A549 (cell line): ENCODE results near the gene ANXA10. TPM values are rescaled to one million over a fixed set of nuclear protein-coding genes. Genes with fewer than 3 reads are reported as not detected.
A peak's percentile ranks its signal among the peaks of the same experiment; 100 is the strongest.

Experiments
- ATAC-seq, 2 experiments: fragments of 200-7000 bp in 1 of 2; fragments of >200 bp in 1 of 2; cut with Nextera tagmentation in 1 of 2; cut with Tn5 transposase in 1 of 2; 3 replicates each; pipeline versions ENCODE4 v1.8.0 to v1.9.1; 2018 to 2020; ENCODE audit warnings: mild to moderate bottlenecking in 1 of 2, moderate library complexity in 1 of 2
- CTCF ChIA-PET: fragments of 300-600 bp; sonication (Branson Sonifier 250); formaldehyde crosslinking; extraction: SDS; loops from one replicate; lab custom pipeline; 2021; ENCODE audit warnings: antibody characterized with exemption, inconsistent platforms; lab: Yijun Ruan, JAX
- POLR2A ChIA-PET: fragments of 350-600 bp; formaldehyde crosslinking; extraction: SDS; loops from one replicate; lab custom pipeline; 2021; ENCODE audit warnings: antibody characterized with exemption, inconsistent platforms; lab: Yijun Ruan, JAX
- DNase-seq, 2 experiments: peaks; one replicate each; pipeline versions ENCODE4 v3.0.0 to v3.0.0-alpha.2; 2011 to 2016; ENCODE audit warnings: low read depth in 1 of 2, low spot score in 1 of 2
- FAIRE-seq: peaks from 2 replicates; lab custom pipeline; 2011; peaks lifted over from hg19 to GRCh38; lab: Jason Lieb, UNC
- H3K27ac ChIP-seq, 2 experiments: fragments of >200 bp; sonication (Bioruptor Twin); formaldehyde crosslinking; 3 replicates each; pipeline ENCODE4 v1.5.1; 2016 to 2017
- H3K4me1 ChIP-seq: fragments of >200 bp; sonication (Bioruptor Twin); formaldehyde crosslinking; 3 replicates; pipeline ENCODE4 v1.6.1; 2016
- H3K4me2 ChIP-seq: fragments of >200 bp; sonication (Bioruptor Twin); formaldehyde crosslinking; 3 replicates; pipeline ENCODE4 v1.6.1; 2016
- H3K4me3 ChIP-seq: fragments of >200 bp; sonication (Bioruptor Twin); formaldehyde crosslinking; 3 replicates; pipeline ENCODE4 v1.5.1; 2016
- H3K9me3 ChIP-seq: fragments of >200 bp; sonication (Bioruptor Twin); formaldehyde crosslinking; 3 replicates; pipeline ENCODE4 v1.6.1; 2016
- CBX8 ChIP-seq: fragments of 200-600 bp; sonication (generic); IDR thresholded peaks from 2 replicates; pipeline ENCODE4 v1.6.1; 2016
- EP300 ChIP-seq, 2 experiments: fragments of >200 bp; sonication (Bioruptor Twin); formaldehyde crosslinking; IDR thresholded peaks; 2 replicates in 1 of 2; 3 replicates in 1 of 2; pipeline ENCODE4 v1.6.1; 2016 to 2017
- ESRRA ChIP-seq: fragments of 150-350 bp; IDR thresholded peaks from 2 replicates; pipeline ENCODE4 v1.6.1; 2014; ENCODE audit warnings: mild to moderate bottlenecking, low read length, borderline replicate concordance
- FOSL2 ChIP-seq, 2 experiments: fragments of 450-650 bp in 1 of 2; fragments of >200 bp in 1 of 2; sonication (Bioruptor Twin) in 1 of 2; formaldehyde crosslinking; IDR thresholded peaks; 2 replicates each; pipeline versions ENCODE4 v1.5.0 to v1.6.1; 2016 to 2020; ENCODE audit warnings: mild to moderate bottlenecking in 1 of 2, moderate library complexity in 1 of 2
- JUNB ChIP-seq: fragments of >200 bp; sonication (Bioruptor Twin); formaldehyde crosslinking; IDR thresholded peaks from 2 replicates; pipeline ENCODE4 v1.6.1; 2016
- KDM5A ChIP-seq: fragments of 200-600 bp; sonication (generic); IDR thresholded peaks from 2 replicates; pipeline ENCODE4 v1.6.1; 2016; ENCODE audit warnings: antibody characterized with exemption, mild to moderate bottlenecking
- POLR2A ChIP-seq: IDR thresholded peaks from 2 replicates; pipeline ENCODE4 v1.6.1; 2012; ENCODE audit warnings: mild to moderate bottlenecking, low read length
- POLR2AphosphoS2 ChIP-seq: conservative IDR thresholded peaks from 2 replicates; pipeline ENCODE4 v1.6.1; 2012; ENCODE audit warnings: low read length, improper control_type of control experiment, inconsistent platforms
- RAD21 ChIP-seq, 2 experiments: fragments of >200 bp in 1 of 2; sonication (Bioruptor Twin) in 1 of 2; formaldehyde crosslinking in 1 of 2; IDR thresholded peaks in 1 of 2; conservative IDR thresholded peaks in 1 of 2; 2 replicates in 1 of 2; 3 replicates in 1 of 2; pipeline ENCODE4 v1.6.1; 2012 to 2018; ENCODE audit warnings: inconsistent platforms in 1 of 2
- RCOR1 ChIP-seq: fragments of 150-350 bp; IDR thresholded peaks from 2 replicates; pipeline ENCODE4 v1.6.1; 2014; ENCODE audit warnings: antibody characterized with exemption, low read length, low read depth
- SMC3 ChIP-seq: fragments of >200 bp; sonication (Bioruptor Twin); formaldehyde crosslinking; IDR thresholded peaks from 3 replicates; pipeline ENCODE4 v1.6.1; 2018; ENCODE audit warnings: inconsistent platforms
- TP53 ChIP-seq: fragments of 250-450 bp; sonication (Bioruptor Pico); IDR thresholded peaks from 2 replicates; pipeline ENCODE4 v1.5.0; 2021; ENCODE audit warnings: mild to moderate bottlenecking, moderate library complexity
- ZSCAN20 ChIP-seq: fragments of 250-450 bp; sonication (Bioruptor Pico); IDR thresholded peaks from 2 replicates; pipeline ENCODE4 v1.8.0; 2022; ENCODE audit warnings: mild to moderate bottlenecking, moderate library complexity
- WGBS: methylation state at CpG from one replicate; pipeline ENCODE4 v1.1.6; 2017; ENCODE audit errors: missing lambda C conversion rate; 5-methylcytosine and 5-hydroxymethylcytosine counted together
- polyA plus RNA-seq, 4 experiments: library from polyadenylated mRNA; depleted of rRNA in 3 of 4; stranded (reverse); fragments of >200 nt; fragmentation: RNase III in 1 of 4; extraction: RNeasy Plus Mini Kit Qiagen cat#74134 plus additional on column Dnase treatment in 1 of 4; gene quantifications; 2 replicates in 3 of 4; 3 replicates in 1 of 4; pipeline ENCODE4 v1.2.3, GENCODE V29; 2011 to 2017
- TF ChIP-seq, protein P1 (sequence below): IDR thresholded peaks from 2 replicates; pipeline ENCODE4 v1.6.1; 2012
- TF ChIP-seq, protein P2 (sequence below): fragments of 250-450 bp; sonication (Bioruptor Pico); IDR thresholded peaks from 2 replicates; pipeline ENCODE4 v1.5.0; 2020; ENCODE audit warnings: low read depth, mild to moderate bottlenecking, moderate library complexity
- TF ChIP-seq, protein P3 (sequence below): IDR thresholded peaks from 2 replicates; pipeline ENCODE4 v1.6.1; 2012; ENCODE audit warnings: low read depth, borderline replicate concordance
- TF ChIP-seq, protein P4 (sequence below): fragments of 250-450 bp; sonication (Bioruptor Pico); IDR thresholded peaks from 2 replicates; pipeline ENCODE4 v1.5.0; 2021; ENCODE audit warnings: mild to moderate bottlenecking, moderate library complexity, borderline replicate concordance

ANXA10 gene
- polyA plus RNA-seq, 2 of the 4 experiments (the other 2 are of a cell fraction): 1.7 to 4.0 TPM

DNA sequence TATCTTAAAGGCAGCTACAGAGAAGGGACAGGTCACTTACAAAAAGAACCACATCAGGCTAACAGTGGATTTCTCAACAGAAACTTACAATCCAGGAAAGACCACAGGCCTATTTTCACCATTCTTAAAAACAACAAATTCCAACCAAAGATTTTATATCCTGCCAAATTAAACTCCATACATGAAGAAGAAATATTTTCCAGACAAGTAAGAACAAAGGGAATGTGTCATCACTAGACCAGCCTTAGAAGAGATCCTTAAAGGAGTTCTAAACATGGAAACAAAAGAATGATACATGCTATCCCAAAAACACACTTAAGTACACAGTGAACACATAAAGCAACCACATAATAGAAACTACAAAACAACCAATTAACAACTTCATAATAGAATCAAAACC is 105.6 kb downstream of the ANXA10 start (continued):
- TF ChIP-seq, protein P1, sequence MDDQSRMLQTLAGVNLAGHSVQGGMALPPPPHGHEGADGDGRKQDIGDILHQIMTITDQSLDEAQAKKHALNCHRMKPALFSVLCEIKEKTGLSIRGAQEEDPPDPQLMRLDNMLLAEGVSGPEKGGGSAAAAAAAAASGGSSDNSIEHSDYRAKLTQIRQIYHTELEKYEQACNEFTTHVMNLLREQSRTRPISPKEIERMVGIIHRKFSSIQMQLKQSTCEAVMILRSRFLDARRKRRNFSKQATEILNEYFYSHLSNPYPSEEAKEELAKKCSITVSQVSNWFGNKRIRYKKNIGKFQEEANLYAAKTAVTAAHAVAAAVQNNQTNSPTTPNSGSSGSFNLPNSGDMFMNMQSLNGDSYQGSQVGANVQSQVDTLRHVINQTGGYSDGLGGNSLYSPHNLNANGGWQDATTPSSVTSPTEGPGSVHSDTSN: no peak
- TF ChIP-seq POLR2A: no peak
- TF ChIP-seq, protein P2, sequence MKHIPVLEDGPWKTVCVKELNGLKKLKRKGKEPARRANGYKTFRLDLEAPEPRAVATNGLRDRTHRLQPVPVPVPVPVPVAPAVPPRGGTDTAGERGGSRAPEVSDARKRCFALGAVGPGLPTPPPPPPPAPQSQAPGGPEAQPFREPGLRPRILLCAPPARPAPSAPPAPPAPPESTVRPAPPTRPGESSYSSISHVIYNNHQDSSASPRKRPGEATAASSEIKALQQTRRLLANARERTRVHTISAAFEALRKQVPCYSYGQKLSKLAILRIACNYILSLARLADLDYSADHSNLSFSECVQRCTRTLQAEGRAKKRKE (CRISPR knock-in tag): no peak
- TF ChIP-seq CBX8: no peak
- TF ChIP-seq ESRRA: no peak
- TF ChIP-seq RAD21 (conservative IDR thresholded peaks at IDR 0.05 in 1 of 2, IDR thresholded peaks at IDR 0.05 in 1 of 2): no peak
- no peak for TF ChIP-seq TP53 (CRISPR knock-in tag)
- TF ChIP-seq SMC3: no peak
- TF ChIP-seq, all 56 proteins: peak for 0

DNA sequence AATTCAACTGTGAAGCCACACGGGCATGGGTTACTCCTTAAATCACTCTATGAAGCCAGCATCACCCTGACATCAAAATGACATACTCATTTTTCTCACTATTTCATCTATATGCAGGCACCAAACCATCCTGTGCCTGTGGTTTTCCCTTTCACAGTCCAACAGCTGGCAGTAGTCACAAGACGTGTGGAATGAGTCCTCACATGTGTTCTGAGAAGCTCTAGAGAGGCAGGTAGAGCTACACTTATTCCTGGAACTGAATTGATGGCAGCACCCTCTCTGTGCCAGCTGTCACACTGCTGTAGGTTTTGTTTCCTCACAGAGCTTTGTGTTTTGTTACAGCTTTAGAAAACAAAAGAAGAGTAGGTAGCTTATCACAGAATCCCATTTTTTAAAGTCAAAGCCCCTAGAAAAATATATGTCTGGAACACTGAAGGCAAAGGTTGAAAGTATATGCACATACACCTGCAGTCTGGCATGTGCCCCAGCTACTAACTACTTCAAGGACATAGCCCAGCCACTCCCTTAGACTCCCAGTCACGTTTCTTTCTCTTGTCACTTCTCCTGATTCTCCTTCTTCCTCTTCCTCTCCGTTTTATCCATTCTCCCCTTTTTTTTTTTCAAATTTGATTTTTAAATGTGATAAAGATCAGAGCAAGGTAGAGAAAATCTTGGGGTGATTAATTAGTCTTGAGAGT is 107.1 kb downstream of the ANXA10 start:
- ATAC-seq (no peak), DNase-seq (no peak), FAIRE-seq (no peak)
- Histone ChIP-seq H3K4me1 (peaks cover 10% of the 10 kb centered on the region; the same call in 2 of the 3 replicates), H3K27ac (no peak overlapping the region), H3K4me3 (no peak overlapping the region), H3K9me3 (peaks cover 13% of the 10 kb centered on the region), H3K4me2 (no peak overlapping the region)
- POLR2A ChIA-PET: no interaction called here
- WGBS: 54% methylated on average over 4 of the region's 4 CpGs
- CTCF ChIA-PET: interaction anchor here (0.6 to 1.7 kb wide), 4 partner anchors 16 to 1307 kb away, joined by 3 to 5 read pairs (median 3); no protein-coding TSS in a partner anchor
- TF ChIP-seq ZSCAN20 (CRISPR knock-in tag): no peak
- TF ChIP-seq RCOR1: no peak
- no peak for TF ChIP-seq JUNB
- TF ChIP-seq, protein P3, sequence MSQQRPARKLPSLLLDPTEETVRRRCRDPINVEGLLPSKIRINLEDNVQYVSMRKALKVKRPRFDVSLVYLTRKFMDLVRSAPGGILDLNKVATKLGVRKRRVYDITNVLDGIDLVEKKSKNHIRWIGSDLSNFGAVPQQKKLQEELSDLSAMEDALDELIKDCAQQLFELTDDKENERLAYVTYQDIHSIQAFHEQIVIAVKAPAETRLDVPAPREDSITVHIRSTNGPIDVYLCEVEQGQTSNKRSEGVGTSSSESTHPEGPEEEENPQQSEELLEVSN: no peak
- TF ChIP-seq, protein P4, sequence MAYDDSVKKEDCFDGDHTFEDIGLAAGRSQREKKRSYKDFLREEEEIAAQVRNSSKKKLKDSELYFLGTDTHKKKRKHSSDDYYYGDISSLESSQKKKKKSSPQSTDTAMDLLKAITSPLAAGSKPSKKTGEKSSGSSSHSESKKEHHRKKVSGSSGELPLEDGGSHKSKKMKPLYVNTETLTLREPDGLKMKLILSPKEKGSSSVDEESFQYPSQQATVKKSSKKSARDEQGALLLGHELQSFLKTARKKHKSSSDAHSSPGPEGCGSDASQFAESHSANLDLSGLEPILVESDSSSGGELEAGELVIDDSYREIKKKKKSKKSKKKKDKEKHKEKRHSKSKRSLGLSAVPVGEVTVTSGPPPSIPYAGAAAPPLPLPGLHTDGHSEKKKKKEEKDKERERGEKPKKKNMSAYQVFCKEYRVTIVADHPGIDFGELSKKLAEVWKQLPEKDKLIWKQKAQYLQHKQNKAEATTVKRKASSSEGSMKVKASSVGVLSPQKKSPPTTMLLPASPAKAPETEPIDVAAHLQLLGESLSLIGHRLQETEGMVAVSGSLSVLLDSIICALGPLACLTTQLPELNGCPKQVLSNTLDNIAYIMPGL: no peak
- no peak for TF ChIP-seq KDM5A
- TF ChIP-seq EP300 (IDR thresholded peaks at IDR 0.05): no peak
- TF ChIP-seq, all 56 proteins: peak for 0

DNA sequence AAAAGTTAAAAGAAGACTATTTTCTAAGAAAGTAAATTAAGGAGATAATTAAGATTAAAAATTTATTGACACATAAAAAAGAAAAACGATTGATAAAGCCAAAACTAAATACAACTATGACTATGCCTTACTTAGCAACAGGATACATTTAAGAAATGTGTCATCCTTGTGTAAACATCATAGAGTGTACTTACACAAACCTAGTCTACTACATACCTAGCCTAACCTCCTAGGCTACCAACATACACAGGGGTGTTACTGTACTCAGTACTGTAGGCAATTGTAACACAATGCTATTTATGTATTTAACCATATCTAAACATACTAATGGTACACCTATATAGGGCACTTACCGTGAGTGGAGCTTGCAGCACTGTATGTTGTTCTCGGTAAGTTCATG is 108.3 kb downstream of the ANXA10 start:
- peaks cover 13% of the 10 kb centered on the region for H3K9me3 ChIP-seq
- H3K4me2 ChIP-seq: peak overlapping the region; percentile 24; the same call in 2 of the 3 replicates
- ATAC-seq (peak; percentile 70 to 85; a peak in 5 of 6 replicates), FAIRE-seq (no peak), DNase-seq (peak; percentile 10 to 29)
- CTCF ChIA-PET: no interaction called here
- 42% methylated on average over 3 of the region's 3 CpGs for WGBS
- peaks cover 10% of the 10 kb centered on the region; the same call in 2 of the 3 replicates for H3K4me1 ChIP-seq
- H3K4me3 ChIP-seq: no peak overlapping the region
- POLR2A ChIA-PET: no interaction called here
- no peak overlapping the region for H3K27ac ChIP-seq
- TF ChIP-seq EP300 (IDR thresholded peaks at IDR 0.05) (no peak), POLR2AphosphoS2 (no peak), FOSL2 (IDR thresholded peaks at IDR 0.05) (no peak), FOSL2 (CRISPR knock-in tag; IDR thresholded peaks at IDR 0.05) (peak; percentile 31; the same call in 1 of the 2 replicates)
